Measurements from ENCODE around the gene ANKRD17.

DNA sequence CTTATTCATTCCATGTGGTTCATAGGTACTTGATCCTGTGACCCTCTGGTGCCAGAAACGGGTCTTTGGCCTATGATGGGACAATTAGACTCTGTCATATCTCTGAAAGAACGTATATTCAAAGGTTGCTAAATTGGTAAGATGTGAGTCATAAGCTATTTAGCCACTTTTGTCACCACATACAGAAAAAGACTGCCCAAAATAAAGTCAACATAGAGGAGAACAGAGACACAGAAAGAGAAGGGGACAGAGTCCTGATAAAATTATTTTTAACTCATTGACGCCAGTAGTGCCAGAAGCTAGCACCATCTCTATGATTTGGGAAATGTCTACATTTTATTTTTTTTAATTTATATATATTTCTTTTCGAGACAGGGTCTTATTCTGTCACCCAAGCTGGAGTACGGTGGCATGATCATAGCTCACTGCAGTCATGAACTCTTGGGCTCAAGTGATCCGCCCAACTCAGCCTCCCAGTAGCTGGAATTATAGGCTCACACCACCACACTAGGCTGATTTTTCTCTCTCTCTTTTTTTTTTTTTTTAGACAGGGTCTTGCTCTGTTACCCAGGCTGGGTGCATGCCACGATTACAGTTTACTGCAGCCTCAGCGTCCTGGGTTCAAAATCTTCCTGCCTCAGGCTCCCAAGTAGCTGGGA is 96.9 kb downstream of the ANKRD17 start:
- TF ChIP-seq, protein P1, sequence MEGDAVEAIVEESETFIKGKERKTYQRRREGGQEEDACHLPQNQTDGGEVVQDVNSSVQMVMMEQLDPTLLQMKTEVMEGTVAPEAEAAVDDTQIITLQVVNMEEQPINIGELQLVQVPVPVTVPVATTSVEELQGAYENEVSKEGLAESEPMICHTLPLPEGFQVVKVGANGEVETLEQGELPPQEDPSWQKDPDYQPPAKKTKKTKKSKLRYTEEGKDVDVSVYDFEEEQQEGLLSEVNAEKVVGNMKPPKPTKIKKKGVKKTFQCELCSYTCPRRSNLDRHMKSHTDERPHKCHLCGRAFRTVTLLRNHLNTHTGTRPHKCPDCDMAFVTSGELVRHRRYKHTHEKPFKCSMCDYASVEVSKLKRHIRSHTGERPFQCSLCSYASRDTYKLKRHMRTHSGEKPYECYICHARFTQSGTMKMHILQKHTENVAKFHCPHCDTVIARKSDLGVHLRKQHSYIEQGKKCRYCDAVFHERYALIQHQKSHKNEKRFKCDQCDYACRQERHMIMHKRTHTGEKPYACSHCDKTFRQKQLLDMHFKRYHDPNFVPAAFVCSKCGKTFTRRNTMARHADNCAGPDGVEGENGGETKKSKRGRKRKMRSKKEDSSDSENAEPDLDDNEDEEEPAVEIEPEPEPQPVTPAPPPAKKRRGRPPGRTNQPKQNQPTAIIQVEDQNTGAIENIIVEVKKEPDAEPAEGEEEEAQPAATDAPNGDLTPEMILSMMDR (IDR thresholded peaks at IDR 0.05; ENCODE audit: low read depth, low read length, poor library complexity, severe bottlenecking): no peak
- TF ChIP-seq EZH2phosphoT487 (IDR thresholded peaks at IDR 0.05; ENCODE audit: borderline replicate concordance, low read length): no peak

All from DOHH2 (cell line).